Endothelial cell of hepatic sinusoid (primary cell): Measurements from ENCODE around the gene ADAMTS1.

Experiments
- in situ Hi-C: cut with HindIII; loops from 2 replicates; pipeline ENCODE4 v1.10.0; 2017; ENCODE audit warnings: low sequenced_read_pairs

ADAMTS1 gene

GRCh38 chr21:26845066-26845758 lies at the start of gene ADAMTS1:
TSS of gene ADAMTS1 (minus strand) at chr21:26845409. CDS start at chr21:26844954, 455 bp downstream.
- in situ Hi-C loops: no loop called here

DNA sequence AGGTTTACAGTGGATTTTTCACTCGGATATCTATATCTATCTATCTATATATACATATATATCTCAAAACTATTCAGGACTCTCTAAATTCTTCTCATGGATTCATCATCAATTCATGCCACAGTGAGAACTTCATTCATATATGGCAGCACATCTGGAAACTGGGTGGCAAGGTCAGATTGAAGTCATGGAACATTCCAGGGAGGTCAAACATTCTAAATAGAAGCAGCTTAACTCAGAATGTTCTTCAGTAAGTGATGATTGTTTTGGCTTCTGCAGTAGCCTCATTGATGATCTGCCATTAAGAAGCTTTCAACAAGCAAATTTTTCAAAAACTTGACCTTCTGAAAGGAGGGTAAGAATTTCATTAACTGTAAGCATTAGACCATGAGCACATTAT lies 46.9 kb upstream of the ADAMTS1 start:
- in situ Hi-C loops: no loop called here

DNA sequence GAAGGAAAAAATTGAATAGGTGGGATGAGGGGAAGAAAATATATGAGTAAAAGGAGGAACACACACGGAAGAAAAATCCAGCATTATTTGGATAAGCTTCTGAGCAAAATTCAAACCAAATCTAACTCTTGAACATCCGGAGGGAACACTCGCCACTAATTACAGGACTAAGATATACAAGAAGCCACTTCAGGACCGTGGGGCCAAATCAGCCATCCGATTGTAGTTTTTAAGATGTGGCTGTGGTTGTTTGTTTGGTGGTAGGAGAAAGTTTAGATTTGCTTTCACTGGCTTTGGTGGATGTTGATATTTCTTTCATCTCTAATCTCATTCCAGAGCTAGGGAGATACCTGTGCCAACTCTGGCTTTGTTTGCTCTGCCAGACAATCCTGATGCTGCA lies 43.7 kb upstream of the ADAMTS1 start:
- in situ Hi-C loops: no loop called here

DNA sequence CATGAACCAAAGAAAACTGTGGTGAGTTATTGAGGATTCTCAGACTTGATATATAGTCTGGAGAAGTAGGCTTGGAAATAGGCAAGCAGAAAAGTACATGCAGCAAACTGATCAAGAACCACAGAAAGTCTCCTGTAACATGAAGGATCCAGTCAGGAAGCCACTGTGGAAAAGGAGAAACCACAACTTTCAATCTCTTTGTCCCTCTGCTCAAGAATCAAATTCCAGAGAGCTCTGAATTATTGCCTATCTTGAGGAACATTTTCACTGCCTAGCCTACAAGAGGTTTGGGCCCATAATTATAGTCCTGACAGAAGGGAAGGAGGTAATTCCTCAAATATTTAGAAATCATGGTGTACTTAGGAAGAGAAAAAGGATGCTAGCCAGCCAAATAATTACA lies 43.0 kb upstream of the ADAMTS1 start:
- in situ Hi-C loops: no loop called here

GRCh38 chr21:26887251-26887650 lies 42.0 kb upstream of the ADAMTS1 start:
- in situ Hi-C loops: no loop called here

GRCh38 chr21:26884436-26884835 lies 39.2 kb upstream of the ADAMTS1 start:
- in situ Hi-C loops: no loop called here

- in situ Hi-C loops: no loop called here
Observed at GRCh38 chr21:26883768-26884167, 38.6 kb upstream of the ADAMTS1 start.

DNA sequence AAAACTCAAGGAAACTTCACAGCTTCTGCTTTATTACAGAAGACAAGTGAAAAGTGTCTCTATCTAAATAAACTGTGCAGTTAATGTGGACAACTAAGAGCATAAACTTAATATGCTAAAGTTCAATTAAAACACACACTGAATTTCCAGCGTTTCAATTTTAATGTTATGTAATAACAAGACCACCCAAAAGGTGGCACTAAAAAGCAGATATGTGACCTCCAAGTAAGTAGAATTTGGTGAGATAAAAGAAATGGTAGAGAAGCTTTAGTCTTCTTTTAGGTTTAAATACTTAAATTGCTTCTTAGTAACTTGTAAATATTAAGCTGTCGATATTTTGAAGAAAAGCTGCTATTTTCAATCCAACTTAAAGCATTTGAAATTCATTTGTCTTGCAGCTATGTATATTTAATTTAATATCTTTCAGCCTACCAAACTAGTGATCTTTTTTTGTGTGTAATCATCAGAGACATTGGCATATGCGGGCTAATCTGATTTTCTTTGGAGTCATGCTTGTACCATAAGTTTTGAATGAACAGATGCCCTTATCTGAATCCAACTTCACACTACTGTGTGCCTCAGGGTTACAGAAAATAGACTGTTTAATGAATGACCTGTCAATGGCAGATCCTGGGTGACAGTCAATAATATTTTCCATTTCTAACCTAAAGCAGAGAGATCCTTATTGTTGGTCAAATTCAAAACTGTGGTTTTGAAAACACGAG lies 36.5 kb upstream of the ADAMTS1 start:
- in situ Hi-C loops: no loop called here

GRCh38 chr21:26877018-26877417 lies 31.8 kb upstream of the ADAMTS1 start:
- in situ Hi-C loops: no loop called here

- in situ Hi-C loops: loop anchor here (25.0 kb wide), 1 partner anchor 1463 kb away; no protein-coding TSS in a partner anchor
Observed at GRCh38 chr21:26874347-26874746, 29.1 kb upstream of the ADAMTS1 start.

GRCh38 chr21:26865857-26866256 lies 20.6 kb upstream of the ADAMTS1 start:
- in situ Hi-C loops: loop anchor here (25.0 kb wide), 1 partner anchor 1471 kb away; no protein-coding TSS in a partner anchor

DNA sequence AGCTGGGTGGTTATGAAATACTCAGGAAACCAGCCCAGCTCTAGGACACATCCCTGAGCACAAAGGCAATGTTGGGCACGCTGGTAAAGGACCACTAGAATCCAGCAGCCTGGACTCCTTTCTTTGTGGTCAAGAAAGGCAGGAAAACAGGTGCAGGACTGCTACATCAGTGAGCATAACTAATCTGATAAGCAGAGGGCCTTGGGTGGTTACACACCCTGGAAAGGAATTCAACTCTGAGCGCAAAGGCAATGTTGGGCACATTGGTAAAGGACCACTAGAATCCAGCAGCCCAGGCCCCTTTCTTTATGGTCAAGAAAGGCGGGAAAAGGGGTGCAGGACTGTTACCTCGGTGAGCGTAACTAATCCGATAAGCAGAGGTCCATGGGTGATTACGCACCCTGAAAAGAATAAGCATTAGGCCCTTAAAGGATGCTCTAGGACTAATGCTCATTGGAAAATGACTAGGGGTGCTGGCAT lies 11.7 kb upstream of the ADAMTS1 start:
- in situ Hi-C loops: loop anchor here (25.0 kb wide), 1 partner anchor 1480 kb away; no protein-coding TSS in a partner anchor

- in situ Hi-C loops: loop anchor here (25.0 kb wide), 1 partner anchor 1483 kb away; no protein-coding TSS in a partner anchor
Observed at GRCh38 chr21:26854695-26855094, 9.5 kb upstream of the ADAMTS1 start.

DNA sequence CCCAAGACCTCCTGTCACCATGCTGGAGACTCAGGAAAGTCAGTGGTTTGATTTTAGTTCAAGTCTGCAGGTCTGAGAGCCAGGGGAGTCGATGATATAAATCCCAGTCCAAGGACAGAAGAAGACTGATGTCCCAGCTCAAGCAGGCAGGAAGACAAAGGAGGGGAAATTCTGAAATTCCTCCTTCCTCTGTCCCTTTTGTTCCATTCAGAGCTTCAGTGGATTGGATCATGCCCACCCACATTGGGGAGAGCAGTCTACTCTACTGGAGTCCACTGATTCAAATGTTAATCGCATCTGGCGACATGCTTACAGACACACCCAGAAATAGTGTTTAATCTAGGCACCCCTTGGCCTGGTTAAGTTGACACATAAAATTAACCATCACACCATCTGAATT lies 7.2 kb upstream of the ADAMTS1 start:
- in situ Hi-C loops: loop anchor here (25.0 kb wide), 1 partner anchor 1485 kb away; no protein-coding TSS in a partner anchor

DNA sequence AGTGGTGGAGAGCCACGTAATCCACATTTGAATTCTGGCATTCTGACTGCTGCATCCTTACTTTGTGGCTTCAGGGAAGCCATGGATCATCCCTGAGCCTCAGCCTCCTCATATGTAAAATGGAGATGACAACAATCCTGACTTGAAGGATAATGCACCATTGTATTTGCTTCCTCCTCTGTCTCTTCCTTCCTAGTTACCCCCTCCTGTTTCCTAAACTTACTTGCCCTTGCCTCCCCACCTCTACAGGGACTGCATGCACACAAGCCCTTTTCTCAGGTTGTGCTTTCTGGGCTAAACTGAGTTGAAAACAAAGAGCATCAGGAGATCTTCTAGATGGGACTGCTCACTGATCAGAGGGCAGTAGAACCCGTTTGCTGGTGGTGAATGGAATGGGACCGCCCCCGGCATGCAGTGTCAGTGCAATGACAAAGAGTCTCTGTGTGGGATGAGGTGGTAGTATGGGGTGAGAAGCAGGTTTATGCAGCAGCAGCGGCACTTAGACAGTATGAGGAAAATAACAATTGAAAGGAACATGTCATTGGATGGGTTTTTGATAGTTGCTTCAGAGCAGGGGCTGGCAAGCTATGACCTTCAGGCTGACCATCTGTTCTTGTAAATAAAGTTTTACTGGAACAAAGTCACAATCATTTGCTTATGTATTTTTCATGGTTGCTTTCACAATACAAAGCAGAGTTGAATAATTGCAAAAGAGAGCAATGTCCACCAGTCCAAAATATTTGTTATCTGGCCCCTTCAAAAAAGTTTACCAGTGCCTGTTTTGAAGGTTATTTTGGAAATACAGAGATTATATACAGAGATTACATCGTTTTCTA lies 6.1 kb upstream of the ADAMTS1 start:
- in situ Hi-C loops: loop anchor here (25.0 kb wide), 1 partner anchor 1486 kb away; no protein-coding TSS in a partner anchor

DNA sequence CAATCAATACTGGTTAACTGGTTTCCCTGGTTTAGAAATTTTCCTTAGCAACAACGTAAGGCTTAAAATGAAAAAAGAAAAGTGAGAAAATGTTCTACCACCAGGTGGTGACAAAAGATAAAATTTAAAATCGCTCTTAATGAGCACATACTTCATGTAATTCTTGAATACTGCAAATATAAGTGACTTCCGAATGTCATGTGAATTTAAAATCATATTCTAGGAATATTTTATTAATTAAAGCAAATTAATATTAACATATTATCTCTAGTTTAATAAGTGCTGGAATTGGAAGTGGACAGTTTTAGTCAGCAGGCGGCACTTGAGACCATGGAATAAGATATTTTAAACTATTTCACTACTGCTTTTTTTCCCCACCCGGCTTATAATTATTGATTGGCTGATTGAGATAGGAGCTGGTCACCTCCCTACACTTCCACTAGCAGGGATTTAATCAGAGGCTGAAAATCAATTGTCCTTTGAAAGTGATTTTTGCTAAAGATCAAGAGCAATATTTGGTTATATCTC lies 5.0 kb upstream of the ADAMTS1 start:
- in situ Hi-C loops: loop anchor here (25.0 kb wide), 1 partner anchor 1487 kb away; no protein-coding TSS in a partner anchor

GRCh38 chr21:26849428-26850115 lies 4.4 kb upstream of the ADAMTS1 start:
- in situ Hi-C loops: loop anchor here (25.0 kb wide), 1 partner anchor 1488 kb away; no protein-coding TSS in a partner anchor

DNA sequence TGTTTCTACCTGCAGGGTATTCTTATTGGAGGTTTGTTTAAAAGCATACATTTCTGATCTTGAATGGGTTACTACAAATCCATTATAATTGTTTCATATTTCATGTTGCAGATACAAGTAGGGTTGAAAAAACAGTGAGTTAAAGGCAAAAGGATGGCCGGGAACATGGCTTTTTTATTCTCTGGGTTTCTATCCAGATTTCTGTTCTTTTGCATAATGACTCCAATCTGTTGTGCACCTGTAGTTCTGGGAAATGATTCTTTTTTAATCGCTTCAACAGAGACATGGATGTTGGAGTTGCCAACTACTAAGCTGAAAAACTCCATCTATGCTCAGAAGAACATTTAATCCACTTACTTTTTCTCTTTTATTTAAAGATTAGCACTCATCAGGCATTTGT lies 2.7 kb upstream of the ADAMTS1 start:
- in situ Hi-C loops: no loop called here

- in situ Hi-C loops: no loop called here
Observed at GRCh38 chr21:26847002-26847401, 1.8 kb upstream of the ADAMTS1 start.
